Right atrium auricular region (tissue), 2 donors: ENCODE data around the gene PCA3. TPM values are rescaled to one million over a fixed set of nuclear protein-coding genes. Genes with fewer than 3 reads are reported as not detected.

Experiments used
- DNase-seq: peaks from one replicate; pipeline ENCODE4 v3.0.0-alpha.2; 2019; ENCODE audit warnings: low spot score
- H3K27ac ChIP-seq, 2 donors: fragments of 200-600 bp; sonication (generic); 1 replicate in 1 of 2; 2 replicates in 1 of 2; pipeline ENCODE4 v1.5.1; 2016 to 2019
- H3K27me3 ChIP-seq, 2 donors: fragments of 200-600 bp; sonication (generic); one replicate each; pipeline versions ENCODE4 v1.5.1 to v1.6.0; 2017 to 2019
- H3K36me3 ChIP-seq: fragments of 200-600 bp; sonication (generic); one replicate; pipeline ENCODE4 v1.5.1; 2016
- H3K4me1 ChIP-seq, 2 donors: fragments of 200-600 bp; sonication (generic); one replicate each; pipeline versions ENCODE4 v1.5.1 to v1.6.0; 2017 to 2019
- H3K4me3 ChIP-seq, 2 donors: fragments of 200-600 bp; sonication (generic); 1 replicate in 1 of 2; 2 replicates in 1 of 2; pipeline ENCODE4 v1.5.1; 2017 to 2019; ENCODE audit warnings: mild to moderate bottlenecking in 1 of 2, moderate library complexity in 1 of 2
- H3K9me3 ChIP-seq, 2 donors: fragments of 200-600 bp; sonication (generic); one replicate each; pipeline ENCODE4 v1.5.1; 2019
- CTCF ChIP-seq, 2 donors: fragments of 200-600 bp; sonication (generic); IDR thresholded peaks; one replicate each; pipeline ENCODE4 v1.5.1; 2019; ENCODE audit warnings: antibody characterized with exemption in 2 of 2
- total RNA-seq, 2 donors: library from RNA; depleted of rRNA; stranded (reverse); fragments of >200 nt; gene quantifications; one replicate each; pipeline ENCODE4 v1.1.0, GENCODE V29; 2016

The PCA3 gene
- not detected for total RNA-seq

GRCh38 chr9:76764138-76764537, at the start of gene PCA3:
TSS of gene PCA3 (plus strand) at chr9:76764438.
- no peak for TF ChIP-seq CTCF (IDR thresholded peaks at IDR 0.05)
- H3K36me3 ChIP-seq, result no peaks in the 10 kb centered on the region
- no peak for DNase-seq
- H3K4me3 ChIP-seq, result no peak within 1 kb of the TSS
- no peaks in the 10 kb centered on the region for H3K9me3 ChIP-seq
- no peaks in the 10 kb centered on the region for H3K4me1 ChIP-seq
- no peak within 1 kb of the TSS for H3K27ac ChIP-seq
- no peaks in the 10 kb centered on the region for H3K27me3 ChIP-seq

- no peak for DNase-seq
- no peak overlapping the region for H3K27ac ChIP-seq
- no peak for TF ChIP-seq CTCF (IDR thresholded peaks at IDR 0.05)
Observed at GRCh38 chr9:76716085-76716672, 48.1 kb upstream of the PCA3 start.

GRCh38 chr9:76717176-76717575, 47.1 kb upstream of the PCA3 start:
- DNase-seq, result no peak
- no peaks in the 10 kb centered on the region for H3K9me3 ChIP-seq
- no peak overlapping the region for H3K27ac ChIP-seq
- H3K4me1 ChIP-seq, result no peaks in the 10 kb centered on the region
- H3K27me3 ChIP-seq, result no peaks in the 10 kb centered on the region
- no peak overlapping the region for H3K4me3 ChIP-seq
- no peak for TF ChIP-seq CTCF (IDR thresholded peaks at IDR 0.05)
- no peaks in the 10 kb centered on the region for H3K36me3 ChIP-seq

More at GRCh38 chr9:76716085-76716672, 48.1 kb upstream of the PCA3 start:
- no peaks in the 10 kb centered on the region for H3K4me1 ChIP-seq
- H3K4me3 ChIP-seq, result no peak overlapping the region
- H3K27me3 ChIP-seq, result no peaks in the 10 kb centered on the region
- H3K9me3 ChIP-seq, result no peaks in the 10 kb centered on the region
- H3K36me3 ChIP-seq, result no peaks in the 10 kb centered on the region

GRCh38 chr9:76717613-76718012, 46.6 kb upstream of the PCA3 start:
- Histone ChIP-seq H3K4me1 (no peaks in the 10 kb centered on the region), H3K27ac (no peak overlapping the region), H3K36me3 (no peaks in the 10 kb centered on the region), H3K27me3 (no peaks in the 10 kb centered on the region), H3K9me3 (no peaks in the 10 kb centered on the region), H3K4me3 (no peak overlapping the region)
- DNase-seq, result no peak
- TF ChIP-seq CTCF (IDR thresholded peaks at IDR 0.05), result no peak

- TF ChIP-seq CTCF (IDR thresholded peaks at IDR 0.05), result no peak
- Histone ChIP-seq H3K9me3 (no peaks in the 10 kb centered on the region), H3K4me3 (no peak overlapping the region), H3K4me1 (no peaks in the 10 kb centered on the region), H3K36me3 (no peaks in the 10 kb centered on the region), H3K27me3 (no peaks in the 10 kb centered on the region), H3K27ac (no peak overlapping the region)
- no peak for DNase-seq
Observed at GRCh38 chr9:76718166-76718565, 46.1 kb upstream of the PCA3 start.

GRCh38 chr9:76720245-76720644, 44.0 kb upstream of the PCA3 start:
- no peak for TF ChIP-seq CTCF (IDR thresholded peaks at IDR 0.05)
- no peak overlapping the region for H3K4me3 ChIP-seq
- H3K9me3 ChIP-seq, result no peaks in the 10 kb centered on the region
- no peak overlapping the region for H3K27ac ChIP-seq
- no peaks in the 10 kb centered on the region for H3K27me3 ChIP-seq
- H3K36me3 ChIP-seq, result no peaks in the 10 kb centered on the region
- no peaks in the 10 kb centered on the region for H3K4me1 ChIP-seq
- DNase-seq, result no peak
